ENCODE data around the gene CXCL8.
A peak's percentile ranks its signal among the peaks of the same experiment; 100 is the strongest.
"Not testable (repeated sequence)": the region's sequence is repeated elsewhere in the genome, so short reads cannot be mapped to it uniquely, and the experiment has no call there.

Gene CXCL8

DNA sequence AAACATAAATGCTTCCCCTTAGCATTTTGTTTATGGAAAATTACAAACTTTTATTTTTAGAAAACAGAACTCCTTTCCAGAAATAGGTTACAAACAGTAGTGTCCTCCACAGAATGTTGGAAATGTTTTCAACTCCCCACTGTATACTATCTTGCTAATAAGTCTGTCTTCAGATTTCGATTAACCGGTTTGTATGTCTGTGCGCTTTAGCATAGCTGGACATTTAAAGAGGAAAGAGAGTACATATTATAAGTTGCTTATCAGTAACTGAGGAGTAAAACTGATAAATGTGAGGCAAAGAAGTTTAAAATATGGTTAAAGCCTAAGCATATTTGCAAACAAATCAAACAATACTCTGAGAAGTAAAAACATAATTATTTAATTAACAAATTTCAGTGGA, 3.4 kb downstream of the CXCL8 start:
- DNase-seq (ENCODE audit: low spot score): no peak

DNA sequence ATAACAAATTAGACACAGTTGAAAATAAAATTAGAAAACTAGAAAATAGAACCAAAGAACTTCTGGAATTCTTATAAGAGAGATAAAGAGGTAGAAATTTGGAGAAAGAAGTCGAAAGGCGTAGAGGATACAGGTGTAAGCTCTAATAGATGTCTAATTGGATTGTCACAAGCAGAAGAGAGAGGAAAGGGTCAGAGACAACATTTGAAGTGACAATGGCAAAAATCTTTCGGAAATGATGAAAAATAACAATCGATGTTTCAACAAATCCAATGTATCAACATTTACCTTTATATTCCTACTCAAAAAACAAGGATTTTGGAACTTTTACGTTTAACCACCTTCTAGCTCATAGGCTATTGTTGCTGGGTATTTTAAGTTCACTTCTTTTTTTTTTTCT, 3.8 kb downstream of the CXCL8 start:
- no peak for DNase-seq (ENCODE audit: low spot score)

DNA sequence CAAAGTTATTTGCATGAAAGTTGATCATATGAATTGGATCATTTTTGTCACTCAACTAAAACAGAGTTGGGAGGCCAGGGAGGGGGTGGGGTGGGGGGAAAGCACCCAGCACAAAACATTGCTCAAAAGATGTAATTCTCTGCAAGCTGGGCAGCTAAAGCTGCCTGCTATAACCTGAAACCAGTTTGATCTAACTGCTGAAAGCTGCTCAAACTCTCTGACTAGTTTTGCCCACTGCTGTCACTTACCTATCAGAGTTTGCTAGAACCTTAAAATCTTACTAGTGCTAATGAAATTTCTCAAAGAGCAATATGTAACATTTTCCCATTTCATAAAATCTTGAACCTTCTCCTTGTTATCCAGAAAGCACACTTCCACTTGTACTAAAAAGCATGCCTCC, 10.4 kb downstream of the CXCL8 start:
- no peak for DNase-seq (ENCODE audit: low spot score)

DNA sequence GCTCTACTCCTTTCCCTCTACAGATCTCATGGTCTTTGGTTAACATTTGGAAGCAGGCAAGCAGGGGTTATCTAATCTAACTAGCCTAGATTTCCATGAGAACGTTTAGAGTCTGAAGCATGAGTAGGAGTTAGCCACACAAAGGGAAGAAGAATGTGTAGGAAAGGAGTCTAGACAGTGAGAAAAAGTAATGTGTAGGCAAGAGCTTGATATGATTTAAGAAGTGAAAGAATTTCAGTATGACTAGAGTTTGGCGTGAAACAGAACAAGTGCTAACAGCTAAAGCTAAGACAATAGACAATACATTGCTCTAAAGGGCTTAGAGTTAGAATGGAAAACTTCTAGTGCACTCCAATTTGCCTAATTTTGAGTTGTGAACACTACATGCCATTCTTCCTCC, 10.8 kb downstream of the CXCL8 start:
- no peak for DNase-seq (ENCODE audit: low spot score)

DNA sequence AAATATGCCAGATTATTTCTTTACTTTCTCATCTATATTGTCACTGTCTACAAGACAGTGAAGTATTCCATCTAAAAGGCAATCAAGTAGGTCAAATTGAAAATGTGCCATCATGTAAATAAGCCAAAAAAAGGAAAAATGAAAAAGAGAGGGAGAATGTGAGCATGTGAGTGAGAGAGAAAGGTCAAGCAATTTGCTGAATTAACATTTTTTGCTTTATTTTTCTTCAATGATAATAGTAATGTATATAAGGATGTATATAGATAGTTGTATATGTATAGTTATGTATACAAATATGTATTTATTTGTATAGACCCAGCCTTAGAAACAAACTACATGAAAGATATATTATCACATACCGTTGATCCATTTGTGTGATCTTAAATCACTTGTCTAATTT, 11.5 kb downstream of the CXCL8 start:
- no peak for DNase-seq (ENCODE audit: low spot score)

DNA sequence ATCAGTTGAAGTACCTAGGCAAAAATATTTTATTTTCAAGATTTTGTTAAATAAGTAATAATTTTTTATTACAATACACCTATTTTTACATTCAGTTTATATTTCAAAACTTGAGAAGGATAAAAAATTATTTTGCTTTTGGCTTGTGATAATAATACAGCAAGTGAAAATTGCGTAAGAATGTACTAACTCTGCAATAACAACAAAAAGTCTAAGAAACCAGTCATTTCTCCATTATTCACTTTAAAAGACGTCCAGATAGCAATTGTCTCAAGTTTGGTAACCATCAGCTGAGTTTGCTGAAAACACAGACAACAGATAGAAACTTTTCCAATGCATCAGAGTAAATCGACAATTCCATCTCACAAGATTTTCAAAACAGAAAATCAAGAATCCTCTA, 12.1 kb downstream of the CXCL8 start:
- DNase-seq (ENCODE audit: low spot score): no peak

DNA sequence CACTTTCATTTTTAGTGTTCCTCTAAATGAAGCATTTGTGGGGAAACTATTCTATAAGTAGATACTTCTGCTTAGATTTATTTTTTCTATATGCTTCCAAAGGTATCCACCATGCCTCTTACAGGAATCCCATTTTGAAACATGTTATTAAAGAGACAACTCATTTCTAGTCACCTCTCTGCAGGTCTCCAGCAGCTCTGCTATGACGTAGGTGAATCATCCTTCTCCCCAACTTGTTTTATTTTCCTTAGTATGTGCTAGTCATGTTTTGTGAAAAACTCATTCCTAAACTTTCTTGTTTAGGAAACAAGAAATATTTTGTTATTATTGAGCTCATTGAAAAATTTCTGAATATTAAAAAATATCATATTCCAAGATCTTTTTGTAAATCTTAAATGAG, 12.8 kb downstream of the CXCL8 start:
- no peak for DNase-seq (ENCODE audit: low spot score)

DNA sequence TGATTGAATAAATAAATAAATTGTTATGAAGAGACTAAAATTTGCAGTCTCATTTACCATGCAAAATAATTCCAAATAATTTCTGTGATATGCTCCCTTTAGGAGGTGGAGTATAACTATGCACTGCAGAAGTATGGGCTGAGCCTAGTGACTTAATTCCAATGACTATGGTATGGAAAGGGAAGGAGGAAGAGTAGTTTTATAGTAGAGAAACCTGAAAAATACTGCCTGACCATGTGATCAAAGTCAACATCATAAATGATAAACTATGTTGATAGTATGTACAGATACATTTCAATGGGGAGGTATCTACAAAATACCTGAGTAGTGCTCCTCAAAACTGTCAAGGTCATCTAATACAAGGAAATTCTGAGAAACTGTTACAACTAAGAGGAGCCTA, 14.6 kb downstream of the CXCL8 start:
- no peak for DNase-seq (ENCODE audit: low spot score)

DNA sequence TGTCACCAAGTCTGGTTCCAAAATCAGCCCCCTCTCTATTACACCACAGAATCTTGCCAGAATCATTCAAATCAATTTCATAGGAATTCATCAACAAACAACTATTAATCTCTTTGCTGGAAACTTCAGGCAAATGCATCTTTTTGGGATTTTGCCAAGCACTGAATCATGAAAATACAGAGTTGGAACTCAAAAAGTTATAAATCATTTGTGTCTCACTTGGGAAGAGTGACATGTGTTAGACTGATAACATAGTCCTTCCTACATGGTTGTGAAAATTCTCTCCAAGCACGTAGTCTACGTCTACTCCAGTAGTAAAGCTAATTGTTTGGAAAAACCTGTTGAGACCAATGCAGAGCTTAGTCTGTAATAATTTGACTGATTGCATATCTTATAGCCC, 19.0 kb downstream of the CXCL8 start:
- DNase-seq (ENCODE audit: low spot score): no peak

DNA sequence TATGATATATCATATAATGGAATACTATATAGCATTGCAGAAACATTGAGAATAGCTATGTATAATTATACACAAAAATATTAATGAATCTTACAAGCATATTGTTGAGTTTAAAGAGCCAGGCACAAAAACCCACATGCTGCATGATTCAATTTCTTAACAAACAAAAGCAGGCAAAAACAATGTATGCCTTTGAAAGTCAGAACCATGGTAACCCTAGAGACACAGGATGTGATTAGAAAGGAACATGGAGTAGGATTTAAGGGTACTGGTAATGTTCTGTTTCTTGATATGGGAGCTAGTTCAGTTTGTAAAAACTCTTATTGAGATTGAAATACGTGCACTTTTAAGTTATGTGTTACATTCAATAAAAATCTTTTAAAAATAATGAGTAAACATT, 21.5 kb downstream of the CXCL8 start:
- no peak for DNase-seq (ENCODE audit: low spot score)

DNA sequence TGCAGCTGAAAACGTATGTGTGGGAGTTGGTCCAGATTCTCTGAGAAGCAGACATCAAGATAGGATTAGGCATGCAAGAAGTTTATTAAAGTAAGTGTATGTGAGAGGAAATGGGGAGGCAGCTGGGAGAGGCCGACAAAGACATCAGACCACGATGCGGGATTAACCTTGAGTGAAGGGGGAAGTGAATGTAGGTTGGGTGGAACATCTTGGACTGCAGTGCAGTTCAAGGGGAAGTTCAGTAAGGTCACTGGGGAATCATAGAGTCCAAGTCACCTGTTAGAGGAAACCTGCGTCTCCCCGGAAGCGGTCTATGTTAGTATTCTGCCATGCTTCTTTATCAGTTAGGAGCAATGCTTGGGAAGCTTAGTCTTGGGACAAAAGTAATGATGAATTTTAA, 22.0 kb downstream of the CXCL8 start:
- no peak for DNase-seq (ENCODE audit: low spot score)

DNA sequence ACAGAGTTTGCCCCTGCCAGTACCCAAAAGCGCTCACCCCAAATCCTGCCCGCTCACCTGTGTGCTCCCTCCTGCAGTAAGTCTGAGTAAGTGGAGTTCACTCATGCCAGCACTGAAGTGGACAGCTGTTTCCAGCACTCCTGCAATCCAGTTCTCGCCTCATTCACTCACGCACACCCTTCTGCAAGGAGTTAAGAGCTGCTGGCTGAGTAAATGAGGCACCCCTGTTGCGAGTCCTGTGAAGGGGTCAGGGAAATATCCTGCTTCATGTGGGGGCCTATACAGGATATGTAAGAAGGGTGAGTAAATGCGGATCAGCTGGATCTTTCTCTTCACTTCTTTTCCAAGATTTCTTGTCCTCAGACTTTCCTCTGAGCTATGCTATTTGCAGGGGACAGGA, 23.5 kb downstream of the CXCL8 start:
- DNase-seq (ENCODE audit: low spot score): no peak

DNA sequence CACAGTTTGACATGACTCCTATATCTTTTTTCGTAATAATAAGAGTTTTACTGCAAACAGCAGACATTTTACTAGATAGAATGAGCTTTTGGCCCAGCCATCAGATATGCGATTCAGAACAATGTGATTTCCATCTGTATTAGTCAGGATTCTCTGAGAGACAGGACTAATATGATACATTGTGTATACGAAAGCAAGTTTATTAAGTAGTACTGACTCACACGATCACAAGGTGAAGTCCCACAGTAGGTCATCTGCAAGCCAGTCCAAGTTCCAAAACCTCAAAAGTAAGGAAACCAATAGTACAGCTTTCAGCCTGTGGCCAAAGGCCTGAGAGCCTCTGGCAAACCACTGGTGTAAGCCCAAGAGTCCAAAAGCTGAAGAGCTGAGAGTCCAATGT, 24.1 kb downstream of the CXCL8 start:
- no peak for DNase-seq (ENCODE audit: low spot score)

DNA sequence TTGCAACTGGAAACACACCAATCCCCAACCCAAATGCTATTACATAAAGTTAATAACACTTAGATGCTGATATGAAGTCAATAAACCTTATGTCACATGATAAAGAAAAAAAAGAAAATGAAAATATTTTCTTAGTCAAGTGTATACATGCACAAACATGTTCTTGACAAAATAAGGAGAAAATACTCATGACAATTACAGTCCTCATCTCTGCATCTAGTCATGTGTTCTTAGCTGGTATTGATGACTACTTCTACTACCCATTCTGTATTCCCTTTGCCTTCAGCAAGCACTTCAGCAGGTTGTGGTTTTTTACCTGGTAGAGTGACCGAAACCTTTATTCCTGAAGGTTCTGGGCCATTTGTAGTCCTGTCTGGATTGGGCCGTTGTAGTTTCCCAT, 24.9 kb downstream of the CXCL8 start:
- DNase-seq (ENCODE audit: low spot score): no peak

DNA sequence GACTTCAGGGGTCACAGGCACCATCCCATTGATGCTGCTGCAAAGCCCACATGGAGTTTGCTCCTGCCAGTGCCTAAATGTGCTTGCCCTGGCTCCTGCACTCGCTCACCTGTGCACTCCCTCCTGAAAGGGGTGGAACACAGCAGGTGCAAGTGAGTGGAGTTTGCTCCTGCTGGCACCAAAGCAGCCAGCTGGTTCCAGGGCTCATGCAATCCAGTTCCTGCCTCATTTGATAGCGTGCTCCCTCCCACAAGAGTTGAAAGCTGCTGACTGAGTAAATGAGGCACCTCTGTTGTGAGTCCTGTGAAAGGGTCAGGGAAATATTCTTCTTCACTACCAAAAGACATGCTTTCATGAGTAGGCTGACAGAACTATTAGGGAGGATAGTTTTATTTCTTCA, 30.5 kb downstream of the CXCL8 start:
- no peak for DNase-seq (ENCODE audit: low spot score)

DNA sequence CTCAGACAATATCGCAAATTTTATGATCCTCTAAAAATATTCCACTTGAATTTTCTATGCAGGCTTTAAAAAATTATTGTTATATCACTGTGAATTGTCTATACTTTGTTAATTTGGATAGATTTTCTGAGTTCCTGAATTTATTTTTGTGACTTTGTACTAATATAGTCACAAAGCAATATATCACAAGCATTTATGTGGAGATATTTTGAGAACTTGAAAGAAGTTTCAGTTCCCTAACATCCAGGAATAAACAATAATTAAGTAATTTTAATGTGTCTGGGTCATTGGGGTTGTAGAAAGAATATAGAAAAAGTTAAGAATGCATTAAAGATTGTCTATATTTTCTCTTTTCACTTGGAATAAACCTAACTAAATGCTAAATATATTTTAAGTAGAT, 32.0 kb downstream of the CXCL8 start:
- DNase-seq (ENCODE audit: low spot score): no peak

DNA sequence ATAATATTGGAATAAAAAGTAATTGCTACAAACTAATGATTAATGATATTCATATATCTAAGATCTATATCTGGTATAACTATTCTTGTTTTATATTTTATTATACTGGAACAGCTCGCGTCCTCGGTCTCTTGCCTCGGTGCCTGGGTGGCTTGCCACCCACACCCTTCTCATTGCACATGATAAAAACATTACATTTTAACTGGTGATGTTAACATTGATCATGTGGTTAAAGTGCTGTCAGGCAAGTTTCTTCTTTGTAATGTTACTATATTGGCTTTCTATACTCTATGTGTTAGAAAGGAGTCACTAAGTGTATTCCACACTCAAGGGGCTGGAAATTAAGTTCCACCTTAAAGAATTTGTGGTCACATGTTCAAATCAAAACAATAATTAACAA, 34.0 kb downstream of the CXCL8 start:
- DNase-seq (ENCODE audit: low spot score): not testable (repeated sequence)

DNA sequence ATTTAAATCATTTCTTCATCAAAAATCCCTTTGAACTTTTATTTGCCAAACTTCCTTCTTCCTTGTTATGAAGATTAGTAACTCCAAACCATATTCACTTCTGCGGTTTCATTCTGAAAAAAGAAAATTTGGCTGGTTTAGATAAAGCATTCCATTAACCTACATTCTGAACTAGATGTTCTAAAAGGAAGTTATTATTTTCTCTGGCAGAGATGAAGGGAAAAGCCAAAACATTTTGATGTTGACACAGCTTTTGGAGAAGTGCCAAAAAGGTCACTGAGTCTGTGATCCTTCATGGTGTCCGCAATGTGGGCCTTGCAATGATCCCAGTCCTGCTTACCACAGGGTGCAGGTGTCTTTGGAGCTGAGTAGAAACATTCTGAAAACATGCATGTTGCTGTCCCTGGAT, 36.0 kb downstream of the CXCL8 start:
- DNase-seq (ENCODE audit: low spot score): peak; percentile 9

DNA sequence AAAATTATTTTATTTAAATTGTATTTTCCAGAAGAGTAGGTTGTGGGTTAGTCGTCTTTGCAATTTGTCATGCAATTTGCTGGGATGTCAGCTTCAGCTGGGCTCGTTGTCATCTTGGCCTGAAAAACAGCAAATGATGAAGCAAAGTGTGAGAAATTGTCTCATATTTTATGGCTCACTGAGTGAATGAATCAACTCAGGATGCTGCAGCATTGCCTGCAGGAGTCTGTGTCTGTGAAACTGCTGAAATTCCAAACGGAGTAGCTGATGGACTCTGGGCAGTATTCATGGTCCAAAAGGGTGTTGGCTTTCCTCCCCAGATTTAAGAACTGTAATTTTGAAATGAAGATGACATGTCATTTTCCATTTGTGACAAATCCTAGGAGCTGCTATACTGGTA, 37.2 kb downstream of the CXCL8 start:
- no peak for DNase-seq (ENCODE audit: low spot score)

DNA sequence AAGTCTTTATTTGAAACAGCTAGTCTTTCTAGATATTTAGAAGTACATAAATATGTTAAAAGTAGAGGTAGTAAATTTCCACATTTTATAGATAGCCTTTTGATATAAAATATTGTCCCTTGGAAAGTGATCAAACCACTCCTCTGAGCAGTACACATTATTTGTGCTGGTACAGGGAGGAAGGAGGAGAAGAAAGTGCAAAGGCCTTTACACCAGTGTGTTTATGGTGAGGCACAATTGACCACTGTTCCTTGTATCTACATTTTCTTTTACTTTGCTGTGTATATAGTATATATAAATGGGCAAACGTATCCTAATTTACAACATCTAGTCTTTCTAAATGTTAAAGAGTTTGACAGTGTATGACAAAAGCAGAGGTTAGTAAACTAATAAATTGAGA, 39.9 kb downstream of the CXCL8 start:
- DNase-seq (ENCODE audit: low spot score): no peak

DNA sequence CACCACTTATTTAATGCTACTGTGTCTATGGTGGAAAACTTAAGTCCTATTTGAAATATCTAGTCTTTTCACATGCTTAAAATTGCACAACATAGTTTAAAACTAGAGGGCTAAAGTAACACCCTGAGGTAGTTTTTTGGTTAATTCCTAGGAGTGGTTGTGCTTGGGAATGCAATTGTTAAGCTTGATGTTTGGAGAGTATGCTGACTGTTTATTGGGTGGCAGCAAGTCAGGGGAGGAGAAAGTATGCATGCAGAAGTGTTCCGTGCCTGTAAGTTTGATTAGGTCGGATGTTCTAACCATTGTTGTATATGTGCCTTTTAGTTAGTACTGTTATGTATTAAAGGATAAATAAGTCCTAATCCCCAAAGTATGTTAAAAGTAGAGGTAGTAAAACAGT, 40.5 kb downstream of the CXCL8 start:
- no peak for DNase-seq (ENCODE audit: low spot score)

DNA sequence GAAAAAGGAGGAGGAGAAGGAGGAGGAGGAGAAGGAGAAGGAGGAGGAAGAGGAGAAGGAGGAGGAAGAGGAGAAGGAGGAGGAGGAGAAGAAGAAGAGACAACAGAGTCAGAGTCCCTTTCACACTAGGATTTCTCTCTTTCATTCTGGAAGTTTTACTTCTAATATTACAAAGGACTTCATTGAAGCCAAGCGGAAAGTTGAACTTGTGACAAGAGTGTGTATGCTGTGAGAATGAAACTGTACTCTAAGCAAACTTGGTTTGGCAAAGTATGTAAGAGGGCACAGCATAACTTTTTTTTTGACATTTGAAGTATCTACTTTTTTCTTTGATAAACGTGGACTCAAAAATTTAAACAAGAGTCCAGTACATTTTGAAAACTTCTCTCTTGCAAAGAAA, 48.0 kb downstream of the CXCL8 start:
- DNase-seq (ENCODE audit: low spot score): no peak

Measured in globus pallidus (tissue), 1 donor.